ENCODE results near the gene INTS1.

GRCh38 chr7:1450987-1451386 lies 53.2 kb downstream of the INTS1 start:
- TF ChIP-seq CTCF (IDR thresholded peaks at IDR 0.05; ENCODE audit: insufficient read depth, low read depth, low read length) (no peak), EZH2 (IDR thresholded peaks at IDR 0.05; ENCODE audit: insufficient read depth, low read length) (no peak)
